GM18526 (cell line): ENCODE results near the gene CXCR4.

Experiments
- POLR2A ChIP-seq: IDR thresholded peaks from 3 replicates; pipeline ENCODE4 v1.6.1; 2011; ENCODE audit not compliant: insufficient read length; ENCODE audit errors: extremely low read depth

CXCR4 gene

DNA sequence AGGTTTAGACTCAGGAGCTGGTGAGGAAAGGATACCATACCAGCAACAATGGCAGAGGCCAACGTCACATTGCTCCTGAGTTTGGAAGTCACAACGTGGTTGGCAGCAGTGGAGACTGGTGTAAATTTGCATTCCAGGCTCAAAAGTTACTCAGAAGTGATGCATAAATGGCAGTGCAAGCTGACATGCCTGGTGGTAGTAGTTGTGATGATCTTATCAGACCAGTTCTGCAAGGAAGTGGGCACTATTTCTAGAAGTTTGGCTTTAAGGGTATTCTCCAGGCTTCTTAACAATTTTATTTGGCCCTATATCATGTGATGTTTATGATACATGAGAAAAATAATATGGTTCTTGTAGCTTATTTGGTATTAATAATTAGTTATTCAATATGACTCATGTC, 37.8 kb downstream of the CXCR4 start:
- no peak for TF ChIP-seq POLR2A

GRCh38 chr2:136077107-136077506, 40.8 kb downstream of the CXCR4 start:
- no peak for TF ChIP-seq POLR2A

DNA sequence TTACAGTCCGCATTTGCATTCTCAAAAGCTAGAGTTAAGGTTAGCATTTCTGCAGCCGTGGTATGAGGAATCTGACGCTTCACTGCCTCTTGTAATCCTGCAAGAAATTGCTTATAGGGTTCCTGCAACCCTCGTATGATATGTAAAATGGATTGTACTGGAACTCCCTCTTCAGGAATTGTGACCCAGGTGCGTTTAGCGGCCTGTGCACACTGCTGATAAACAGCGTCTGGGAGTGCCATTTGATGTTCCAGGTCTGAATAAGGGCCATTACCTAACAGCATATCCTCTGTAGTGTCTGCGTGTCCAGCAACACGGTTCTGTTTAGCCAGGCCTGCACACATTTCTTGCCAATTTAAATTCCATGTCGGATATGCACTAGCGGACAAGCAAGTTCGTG, 42.5 kb downstream of the CXCR4 start:
- no peak for TF ChIP-seq POLR2A

DNA sequence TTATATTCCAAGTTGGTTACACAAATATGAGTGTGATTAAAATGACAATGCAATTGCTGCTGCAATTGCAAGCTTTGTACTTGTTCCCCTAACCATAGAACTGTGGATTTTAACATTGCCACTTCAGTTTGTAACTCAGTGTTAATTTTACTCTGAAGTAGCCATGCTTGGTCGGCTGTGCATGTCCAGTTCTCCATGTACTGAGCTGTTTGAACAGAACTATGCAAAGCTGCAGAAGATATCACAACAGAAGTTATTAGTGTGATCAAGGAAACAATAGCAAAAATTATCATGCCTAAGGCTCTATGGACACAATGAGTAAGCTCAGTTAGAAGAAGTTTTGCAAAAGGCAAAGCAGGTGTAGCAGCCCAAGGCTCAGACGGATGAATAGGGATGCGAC, 45.3 kb downstream of the CXCR4 start:
- no peak for TF ChIP-seq POLR2A

GRCh38 chr2:136070913-136071312, 47.0 kb downstream of the CXCR4 start:
- no peak for TF ChIP-seq POLR2A

DNA sequence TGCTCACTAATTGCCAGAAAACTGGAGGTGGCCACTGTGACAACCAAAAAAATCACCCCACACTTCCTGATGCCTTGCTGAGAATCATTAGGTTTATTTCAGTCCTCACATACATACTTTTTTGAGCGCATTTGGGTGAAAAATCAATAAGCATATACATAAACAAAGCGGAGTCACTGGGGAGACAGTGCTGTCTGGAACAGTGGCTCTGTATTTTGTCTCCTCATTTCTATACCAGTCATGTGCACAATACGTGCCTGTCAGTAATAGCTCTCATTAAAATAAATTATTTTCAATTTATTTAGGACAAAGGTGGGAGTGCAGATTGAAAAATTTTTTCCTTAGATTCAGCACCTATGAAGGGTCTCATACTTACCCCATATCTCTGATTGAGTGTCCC, 48.2 kb downstream of the CXCR4 start:
- TF ChIP-seq POLR2A = no peak

GRCh38 chr2:136068581-136069227, 49.2 kb downstream of the CXCR4 start:
- no peak for TF ChIP-seq POLR2A

DNA sequence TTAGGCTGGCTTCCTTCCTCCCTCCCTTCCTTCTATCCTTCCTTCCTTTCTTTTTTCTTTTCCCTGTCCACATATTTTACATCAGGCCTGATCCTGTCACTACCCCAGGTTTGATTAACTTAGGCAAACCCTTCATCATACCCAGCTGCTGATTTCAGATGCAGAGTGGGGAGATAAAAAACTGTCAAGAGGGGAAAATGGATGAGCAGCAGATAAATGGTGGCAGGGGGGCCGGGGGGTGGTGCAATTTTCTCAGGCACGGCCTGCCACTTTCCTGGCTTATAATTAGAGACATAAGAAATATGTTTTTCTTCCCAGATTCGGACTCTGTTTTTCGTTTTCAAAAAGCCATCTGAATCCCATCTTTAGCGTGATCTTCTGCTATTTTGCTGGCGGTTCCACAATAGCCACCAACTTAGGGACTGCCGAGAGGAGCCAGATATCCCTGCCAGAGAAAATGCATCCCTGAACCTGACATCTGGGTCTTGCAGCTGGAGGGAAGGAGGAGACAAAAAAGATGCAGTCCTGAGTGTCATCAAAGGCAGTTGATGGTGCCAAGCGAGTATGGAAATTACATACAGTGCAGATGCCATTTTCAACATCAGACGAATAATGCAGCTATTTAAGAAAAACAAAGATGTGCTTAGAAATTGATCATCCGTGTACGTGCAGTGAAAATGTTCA, 49.9 kb downstream of the CXCR4 start:
- no peak for TF ChIP-seq POLR2A

GRCh38 chr2:136067459-136067858, 50.5 kb downstream of the CXCR4 start:
- TF ChIP-seq POLR2A = no peak

- no peak for TF ChIP-seq POLR2A
Observed at GRCh38 chr2:136065907-136066306, 52.0 kb downstream of the CXCR4 start.

DNA sequence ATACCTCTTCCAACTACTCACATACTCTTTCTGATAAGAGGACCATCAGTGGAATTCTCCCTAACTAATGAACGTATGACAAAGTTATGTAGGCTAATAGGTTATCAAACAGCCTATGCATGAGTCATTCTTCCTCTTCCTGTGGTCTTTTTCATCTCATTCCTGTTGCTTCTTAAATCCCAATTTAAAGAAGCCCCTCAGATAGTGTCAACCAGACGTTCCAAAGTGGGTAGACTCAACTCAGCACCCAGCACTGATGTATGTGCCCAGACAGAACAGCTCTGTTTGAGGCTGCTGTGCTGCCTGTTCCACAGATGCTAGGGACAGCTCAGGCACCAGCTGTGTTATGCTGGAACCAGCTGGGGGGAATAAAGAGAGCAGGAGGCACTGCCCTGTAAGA, 52.6 kb downstream of the CXCR4 start:
- TF ChIP-seq POLR2A = no peak
